Measurements from ENCODE around the gene AATF. TPM values are rescaled to one million over a fixed set of nuclear protein-coding genes. Genes with fewer than 3 reads are reported as not detected.

AATF gene
- total and polyA plus RNA-seq, 9 of the 15 experiments (the other 6 are each of a cell fraction or from before 2014, with no cell fraction given): 34.5 to 133 (median 90.1) TPM

DNA sequence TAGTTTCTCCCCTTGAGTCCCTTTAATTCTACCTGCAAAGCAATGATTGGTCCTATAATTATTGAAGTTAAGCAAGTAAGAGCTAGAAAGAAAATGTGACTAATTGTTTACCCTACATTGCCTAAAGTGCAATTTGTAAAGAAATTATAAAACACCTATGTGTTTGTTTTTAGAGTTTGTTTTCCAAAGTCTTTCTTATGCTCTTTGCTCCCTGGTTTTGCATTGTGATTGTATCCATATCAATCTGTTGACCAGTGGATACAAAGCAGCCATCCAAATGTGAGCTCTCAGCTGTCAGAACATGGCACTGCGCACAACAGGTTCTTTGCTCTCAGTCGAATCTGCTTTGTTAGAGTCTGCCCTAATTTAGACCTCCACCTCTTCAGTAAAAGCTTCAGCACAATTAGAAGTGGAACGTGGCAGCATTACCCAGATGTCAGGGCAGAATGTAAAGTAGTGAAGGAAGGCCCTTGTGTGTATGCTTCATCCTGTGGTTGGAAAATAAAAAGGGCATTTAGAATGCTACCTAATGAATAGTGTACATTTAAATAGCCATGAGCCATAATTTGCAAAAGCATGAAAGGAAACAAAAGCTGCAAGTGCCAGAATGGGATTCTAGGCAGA is 70.5 kb downstream of the AATF start:
- Histone ChIP-seq H3K79me2 (ENCODE audit: control insufficient read depth, insufficient read depth, low read length) (peaks cover 6% of the 10 kb centered on the region; the same call in 2 of the 3 replicates), H3K4me1 (replicated peaks in 1 of 2; ENCODE audit: control insufficient read depth in 2 of 2, insufficient read depth in 2 of 2, low read length in 2 of 2) (peaks cover 5% of the 10 kb centered on the region in 2 experiments; a peak in 2 of 5 replicates), H3K4me3 (no peak overlapping the region), H3K4me2 (ENCODE audit: insufficient read depth, low read length) (no peak overlapping the region), H2AFZ (ENCODE audit: low read depth, low read length) (no peak overlapping the region), H3K9me3 (replicated peaks; ENCODE audit: control insufficient read depth, insufficient read depth, low read depth, low read length) (no peaks in the 10 kb centered on the region), H4K20me1 (replicated peaks; ENCODE audit: control insufficient read depth, insufficient read depth, low read length) (no peaks in the 10 kb centered on the region), H3K9me1 (ENCODE audit: control insufficient read depth, insufficient read depth, low read length) (no peaks in the 10 kb centered on the region), H3K27ac (ENCODE audit: extremely low read depth, low read depth, low read length) (no peak overlapping the region), H3K36me3 (ENCODE audit: control insufficient read depth, insufficient read depth, low read length) (peaks cover 51% of the 10 kb centered on the region), H3K27me3 (ENCODE audit: control insufficient read depth in 2 of 2, insufficient read depth in 2 of 2, low read length in 2 of 2) (no peaks in the 10 kb centered on the region), H3K9ac (ENCODE audit: insufficient read depth in 1 of 2, low read depth in 2 of 2, low read length in 2 of 2) (no peak overlapping the region)
- ChIA-PET CTCF (ENCODE audit: low intra/inter-chr PET ratio) (no interaction called here), POLR2A (interaction anchor here (0.5 to 1.7 kb wide), 2 partner anchors 9 to 15 kb away, joined by 3 read pairs; no protein-coding TSS in a partner anchor)
- intact Hi-C loops (cut with micrococcal nuclease) (no loop called here), in situ Hi-C loops (cut with MboI) (no loop called here)
- FAIRE-seq: no peak
- no TSS peak for BruUV-seq (replicated peaks)
- no peak for TF ChIP-seq MCM7 (IDR thresholded peaks at IDR 0.05)
- ATAC-seq: no peak
- no peak for DNase-seq (ENCODE audit: extremely low read depth in 1 of 4, low spot score in 3 of 4)
- WGBS (ENCODE audit: insufficient coverage, low coverage, missing lambda C conversion rate): 83% methylated on average over 3 of the region's 3 CpGs

- DNase-seq (ENCODE audit: extremely low read depth in 1 of 4, low spot score in 3 of 4) (no peak), ATAC-seq (no peak), FAIRE-seq (no peak)
- WGBS (ENCODE audit: insufficient coverage, low coverage, missing lambda C conversion rate): 83% methylated on average over 4 of the region's 4 CpGs
- intact Hi-C loops (cut with micrococcal nuclease) (no loop called here), in situ Hi-C loops (cut with MboI) (no loop called here)
- BruUV-seq (replicated peaks): no TSS peak
- CTCF ChIA-PET (ENCODE audit: low intra/inter-chr PET ratio): no interaction called here
- POLR2A ChIA-PET: interaction anchor here (0.5 to 1.7 kb wide), 2 partner anchors 9 to 15 kb away, joined by 3 read pairs; no protein-coding TSS in a partner anchor
- H3K4me3 ChIP-seq: no peak overlapping the region
- peaks cover 5% of the 10 kb centered on the region in 2 experiments; a peak in 2 of 5 replicates for H3K4me1 ChIP-seq (replicated peaks in 1 of 2; ENCODE audit: control insufficient read depth in 2 of 2, insufficient read depth in 2 of 2, low read length in 2 of 2)
- H3K9me3 ChIP-seq (replicated peaks; ENCODE audit: control insufficient read depth, insufficient read depth, low read depth, low read length): no peaks in the 10 kb centered on the region
- no peaks in the 10 kb centered on the region for H4K20me1 ChIP-seq (replicated peaks; ENCODE audit: control insufficient read depth, insufficient read depth, low read length)
- no peak overlapping the region for H3K9ac ChIP-seq (ENCODE audit: insufficient read depth in 1 of 2, low read depth in 2 of 2, low read length in 2 of 2)
- H3K4me2 ChIP-seq (ENCODE audit: insufficient read depth, low read length): no peak overlapping the region
- H2AFZ ChIP-seq (ENCODE audit: low read depth, low read length): no peak overlapping the region
- H3K27ac ChIP-seq (ENCODE audit: extremely low read depth, low read depth, low read length): no peak overlapping the region
- no peaks in the 10 kb centered on the region for H3K27me3 ChIP-seq (ENCODE audit: control insufficient read depth in 2 of 2, insufficient read depth in 2 of 2, low read length in 2 of 2)
- H3K79me2 ChIP-seq (ENCODE audit: control insufficient read depth, insufficient read depth, low read length): peaks cover 6% of the 10 kb centered on the region; the same call in 2 of the 3 replicates
- peaks cover 54% of the 10 kb centered on the region for H3K36me3 ChIP-seq (ENCODE audit: control insufficient read depth, insufficient read depth, low read length)
- H3K9me1 ChIP-seq (ENCODE audit: control insufficient read depth, insufficient read depth, low read length): no peaks in the 10 kb centered on the region
- no peak for TF ChIP-seq THRA (IDR thresholded peaks at IDR 0.05)
- no peak for TF ChIP-seq ZNF124 (CRISPR knock-in tag; IDR thresholded peaks at IDR 0.05)
- no peak for TF ChIP-seq KAT7 (CRISPR knock-in tag; IDR thresholded peaks at IDR 0.05; ENCODE audit: borderline replicate concordance)
- no peak for TF ChIP-seq EP400 (IDR thresholded peaks at IDR 0.05)
- TF ChIP-seq, protein P1, sequence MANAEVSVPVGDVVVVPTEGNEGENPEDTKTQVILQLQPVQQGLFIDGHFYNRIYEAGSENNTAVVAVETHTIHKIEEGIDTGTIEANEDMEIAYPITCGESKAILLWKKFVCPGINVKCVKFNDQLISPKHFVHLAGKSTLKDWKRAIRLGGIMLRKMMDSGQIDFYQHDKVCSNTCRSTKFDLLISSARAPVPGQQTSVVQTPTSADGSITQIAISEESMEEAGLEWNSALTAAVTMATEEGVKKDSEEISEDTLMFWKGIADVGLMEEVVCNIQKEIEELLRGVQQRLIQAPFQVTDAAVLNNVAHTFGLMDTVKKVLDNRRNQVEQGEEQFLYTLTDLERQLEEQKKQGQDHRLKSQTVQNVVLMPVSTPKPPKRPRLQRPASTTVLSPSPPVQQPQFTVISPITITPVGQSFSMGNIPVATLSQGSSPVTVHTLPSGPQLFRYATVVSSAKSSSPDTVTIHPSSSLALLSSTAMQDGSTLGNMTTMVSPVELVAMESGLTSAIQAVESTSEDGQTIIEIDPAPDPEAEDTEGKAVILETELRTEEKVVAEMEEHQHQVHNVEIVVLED (CRISPR knock-in tag; IDR thresholded peaks at IDR 0.05): no peak
- TF ChIP-seq, protein P2, sequence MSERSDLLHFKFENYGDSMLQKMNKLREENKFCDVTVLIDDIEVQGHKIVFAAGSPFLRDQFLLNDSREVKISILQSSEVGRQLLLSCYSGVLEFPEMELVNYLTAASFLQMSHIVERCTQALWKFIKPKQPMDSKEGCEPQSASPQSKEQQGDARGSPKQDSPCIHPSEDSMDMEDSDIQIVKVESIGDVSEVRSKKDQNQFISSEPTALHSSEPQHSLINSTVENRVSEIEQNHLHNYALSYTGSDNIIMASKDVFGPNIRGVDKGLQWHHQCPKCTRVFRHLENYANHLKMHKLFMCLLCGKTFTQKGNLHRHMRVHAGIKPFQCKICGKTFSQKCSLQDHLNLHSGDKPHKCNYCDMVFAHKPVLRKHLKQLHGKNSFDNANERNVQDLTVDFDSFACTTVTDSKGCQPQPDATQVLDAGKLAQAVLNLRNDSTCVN (CRISPR knock-in tag; IDR thresholded peaks at IDR 0.05): no peak
- no peak for TF ChIP-seq NFIC (IDR thresholded peaks at IDR 0.05)
- no peak for TF ChIP-seq ZNF740 (CRISPR knock-in tag; IDR thresholded peaks at IDR 0.05)
- no peak for TF ChIP-seq ZNF740 (tag; IDR thresholded peaks at IDR 0.05)
Observed at GRCh38 chr17:37019741-37020129, 71.0 kb downstream of the AATF start.
